Measurements from ENCODE around the gene SASH1. TPM values are rescaled to one million over a fixed set of nuclear protein-coding genes. Genes with fewer than 3 reads are reported as not detected.

Gene SASH1
- total RNA-seq, 6 experiments from 2014 or later: 66.0 to 91.4 (median 88.4) TPM

DNA sequence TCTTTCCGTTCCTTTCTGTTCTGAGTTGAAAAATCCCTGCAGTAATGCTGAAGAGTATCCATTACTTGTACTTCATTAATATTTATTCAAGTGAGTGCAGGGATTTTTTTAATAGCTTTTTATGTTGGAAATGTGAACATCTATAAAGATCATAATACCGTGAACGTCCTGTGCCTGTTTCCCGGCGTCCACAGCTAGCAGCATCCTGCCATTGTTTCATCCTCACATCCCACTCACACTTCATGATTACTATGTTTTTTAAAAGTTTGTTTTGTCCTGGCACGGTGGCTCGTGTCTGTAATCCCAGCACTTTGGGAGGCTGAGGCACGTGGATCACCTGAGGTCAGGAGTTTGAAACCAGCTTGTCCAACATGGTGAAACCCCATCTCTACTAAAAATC, 54.3 kb downstream of the SASH1 start:
- Mint-ChIP-seq H3K4me3 (no peak overlapping the region), H3K9me3 (no peaks in the 10 kb centered on the region), H3K4me1 (ENCODE audit: low read depth) (peaks cover 41% of the 10 kb centered on the region), H3K27me3 (ENCODE audit: insufficient read depth) (no peaks in the 10 kb centered on the region), H3K27ac (no peak overlapping the region), H3K36me3 (ENCODE audit: low read depth) (peaks cover 40% of the 10 kb centered on the region)
- TF ChIP-seq, protein P1, sequence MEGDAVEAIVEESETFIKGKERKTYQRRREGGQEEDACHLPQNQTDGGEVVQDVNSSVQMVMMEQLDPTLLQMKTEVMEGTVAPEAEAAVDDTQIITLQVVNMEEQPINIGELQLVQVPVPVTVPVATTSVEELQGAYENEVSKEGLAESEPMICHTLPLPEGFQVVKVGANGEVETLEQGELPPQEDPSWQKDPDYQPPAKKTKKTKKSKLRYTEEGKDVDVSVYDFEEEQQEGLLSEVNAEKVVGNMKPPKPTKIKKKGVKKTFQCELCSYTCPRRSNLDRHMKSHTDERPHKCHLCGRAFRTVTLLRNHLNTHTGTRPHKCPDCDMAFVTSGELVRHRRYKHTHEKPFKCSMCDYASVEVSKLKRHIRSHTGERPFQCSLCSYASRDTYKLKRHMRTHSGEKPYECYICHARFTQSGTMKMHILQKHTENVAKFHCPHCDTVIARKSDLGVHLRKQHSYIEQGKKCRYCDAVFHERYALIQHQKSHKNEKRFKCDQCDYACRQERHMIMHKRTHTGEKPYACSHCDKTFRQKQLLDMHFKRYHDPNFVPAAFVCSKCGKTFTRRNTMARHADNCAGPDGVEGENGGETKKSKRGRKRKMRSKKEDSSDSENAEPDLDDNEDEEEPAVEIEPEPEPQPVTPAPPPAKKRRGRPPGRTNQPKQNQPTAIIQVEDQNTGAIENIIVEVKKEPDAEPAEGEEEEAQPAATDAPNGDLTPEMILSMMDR (IDR thresholded peaks at IDR 0.05): no peak
- DNase-seq: no peak

DNA sequence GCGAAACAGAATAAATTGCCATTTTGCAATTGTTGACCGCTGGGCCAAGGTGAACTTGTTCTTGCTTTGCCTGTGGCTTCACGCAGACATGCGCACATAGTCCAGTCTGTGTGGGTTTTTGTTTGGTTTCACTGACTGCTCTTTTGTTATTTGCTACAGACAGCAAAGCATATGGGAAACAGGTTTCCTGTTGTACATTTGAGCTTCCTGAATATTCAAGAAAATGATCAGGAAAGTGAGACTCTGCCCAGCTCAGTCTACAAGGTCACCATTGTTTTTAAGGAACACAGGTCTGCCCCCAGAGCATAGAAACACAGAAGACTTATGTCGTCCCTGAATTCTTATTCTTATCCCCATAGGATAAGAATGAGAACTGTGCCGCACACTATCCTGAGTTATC, 55.6 kb downstream of the SASH1 start:
- H3K36me3 Mint-ChIP-seq (ENCODE audit: low read depth): peaks cover 38% of the 10 kb centered on the region
- peaks cover 38% of the 10 kb centered on the region for H3K4me1 Mint-ChIP-seq (ENCODE audit: low read depth)
- DNase-seq: no peak
- no peak overlapping the region for H3K27ac Mint-ChIP-seq
- no peaks in the 10 kb centered on the region for H3K27me3 Mint-ChIP-seq (ENCODE audit: insufficient read depth)
- no peaks in the 10 kb centered on the region for H3K9me3 Mint-ChIP-seq
- TF ChIP-seq, protein P1 (IDR thresholded peaks at IDR 0.05): no peak
- H3K4me3 Mint-ChIP-seq: no peak overlapping the region

DNA sequence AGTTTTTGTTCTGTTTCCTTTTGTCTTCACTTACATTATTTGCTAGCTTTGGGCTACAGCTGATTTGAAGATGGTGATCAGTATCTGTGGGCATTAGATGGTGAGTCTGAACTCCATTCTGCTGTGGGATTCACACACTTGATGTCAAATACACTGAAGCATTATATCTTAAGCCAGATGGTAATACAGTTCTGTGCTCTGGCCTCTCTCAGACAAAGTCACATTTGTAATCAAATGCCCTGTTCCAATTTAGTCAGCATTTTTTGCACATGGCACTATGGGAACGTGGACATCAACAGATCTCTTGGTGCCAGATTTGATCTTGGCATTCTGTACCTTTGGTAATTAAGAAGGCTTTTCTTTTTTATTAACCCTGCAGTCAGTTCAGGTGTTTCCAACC, 56.0 kb downstream of the SASH1 start:
- H3K4me3 Mint-ChIP-seq: no peak overlapping the region
- no peak for DNase-seq
- TF ChIP-seq, protein P1 (IDR thresholded peaks at IDR 0.05): no peak
- no peaks in the 10 kb centered on the region for H3K27me3 Mint-ChIP-seq (ENCODE audit: insufficient read depth)
- no peaks in the 10 kb centered on the region for H3K9me3 Mint-ChIP-seq
- H3K4me1 Mint-ChIP-seq (ENCODE audit: low read depth): peaks cover 40% of the 10 kb centered on the region
- H3K36me3 Mint-ChIP-seq (ENCODE audit: low read depth): peaks cover 38% of the 10 kb centered on the region
- no peak overlapping the region for H3K27ac Mint-ChIP-seq

DNA sequence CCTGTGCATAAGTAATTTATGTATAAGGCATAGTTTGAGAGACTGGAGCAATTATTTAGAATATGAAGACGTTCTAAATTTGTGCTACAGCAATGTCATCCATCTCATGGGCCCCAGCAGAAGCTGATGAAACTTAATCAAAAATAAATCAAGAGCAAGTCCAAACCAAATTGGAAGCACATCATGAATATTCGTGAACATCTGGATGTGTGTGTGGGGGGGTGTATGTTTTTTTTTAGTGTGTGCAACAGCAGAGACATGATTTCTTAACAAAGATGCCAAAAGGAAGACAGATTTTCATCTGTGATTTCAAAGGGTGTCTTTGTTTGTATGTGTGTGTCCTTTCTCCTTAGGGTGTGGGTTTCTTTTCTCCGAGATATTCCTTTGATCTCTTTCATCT, 58.9 kb downstream of the SASH1 start:
- H3K4me1 Mint-ChIP-seq (ENCODE audit: low read depth): peaks cover 39% of the 10 kb centered on the region
- H3K4me3 Mint-ChIP-seq: no peak overlapping the region
- H3K36me3 Mint-ChIP-seq (ENCODE audit: low read depth): peaks cover 19% of the 10 kb centered on the region
- TF ChIP-seq, protein P1 (IDR thresholded peaks at IDR 0.05): no peak
- H3K27ac Mint-ChIP-seq: no peak overlapping the region
- DNase-seq: no peak
- no peaks in the 10 kb centered on the region for H3K9me3 Mint-ChIP-seq
- H3K27me3 Mint-ChIP-seq (ENCODE audit: insufficient read depth): no peaks in the 10 kb centered on the region

DNA sequence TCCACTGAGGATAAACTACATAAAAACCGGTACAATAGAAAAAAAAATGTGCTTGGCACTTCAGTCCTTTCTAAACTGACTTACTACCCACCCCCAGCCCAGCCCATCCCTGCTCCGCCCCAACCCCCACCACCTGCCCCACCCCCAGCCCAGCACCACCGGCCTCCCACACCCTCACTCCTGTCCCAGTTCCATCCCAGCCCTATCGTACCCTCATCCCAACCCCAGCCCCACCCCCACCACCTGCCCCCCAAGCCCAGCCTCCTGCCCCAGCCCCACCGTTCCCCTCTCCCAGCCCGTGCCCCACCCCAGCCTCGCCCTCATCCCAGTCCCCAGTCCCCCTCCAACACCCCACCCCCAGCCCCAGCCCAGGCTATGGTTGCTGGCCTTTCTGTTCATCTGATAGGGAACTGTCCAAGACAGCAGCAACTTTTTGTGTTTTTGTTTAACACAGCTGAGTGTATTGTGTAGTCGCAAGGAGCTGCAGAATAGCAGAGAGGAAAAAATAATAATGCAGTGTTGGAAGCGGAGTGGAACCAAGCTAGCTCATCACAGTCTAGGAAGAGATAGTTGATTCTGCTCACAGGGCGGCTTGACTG, 61.9 kb downstream of the SASH1 start:
- TF ChIP-seq, protein P1 (IDR thresholded peaks at IDR 0.05): no peak
- Mint-ChIP-seq H3K27me3 (ENCODE audit: insufficient read depth) (no peaks in the 10 kb centered on the region), H3K27ac (no peak overlapping the region), H3K9me3 (no peaks in the 10 kb centered on the region), H3K4me1 (ENCODE audit: low read depth) (peaks cover 57% of the 10 kb centered on the region), H3K4me3 (no peak overlapping the region), H3K36me3 (ENCODE audit: low read depth) (peaks cover 19% of the 10 kb centered on the region)
- no peak for DNase-seq
